CD4-positive, alpha-beta T cell treated with Interleukin-4 for 4 hours (primary cell): ENCODE data around the gene MPPED2.

ENCODE experiments used
- DNase-seq: peaks from one replicate; pipeline ENCODE4 v3.0.0-alpha.2; 2020

Gene MPPED2

GRCh38 chr11:30406978-30407762 is 179.0 kb downstream of the MPPED2 start:
- DNase-seq = no peak

GRCh38 chr11:30405385-30405784 is 180.8 kb downstream of the MPPED2 start:
- DNase-seq = no peak

GRCh38 chr11:30404136-30404535 is 182.0 kb downstream of the MPPED2 start:
- no peak for DNase-seq

GRCh38 chr11:30395751-30396150 is 190.4 kb downstream of the MPPED2 start:
- DNase-seq = no peak

GRCh38 chr11:30393012-30393411 is 193.1 kb downstream of the MPPED2 start:
- DNase-seq = no peak

GRCh38 chr11:30392221-30392784 is 193.8 kb downstream of the MPPED2 start:
- no peak for DNase-seq

GRCh38 chr11:30388957-30389356 is 197.2 kb downstream of the MPPED2 start:
- DNase-seq = no peak

- DNase-seq = no peak
Observed at GRCh38 chr11:30387891-30388861, 198.0 kb downstream of the MPPED2 start.

GRCh38 chr11:30381879-30382278 is 204.3 kb downstream of the MPPED2 start:
- DNase-seq = no peak

- DNase-seq = no peak
Observed at GRCh38 chr11:30380846-30381245, 205.3 kb downstream of the MPPED2 start.

GRCh38 chr11:30377347-30377746 is 208.8 kb downstream of the MPPED2 start:
- no peak for DNase-seq

GRCh38 chr11:30370164-30370563 is 216.0 kb downstream of the MPPED2 start:
- no peak for DNase-seq

- no peak for DNase-seq
Observed at GRCh38 chr11:30368394-30368793, 217.8 kb downstream of the MPPED2 start.

- DNase-seq = no peak
Observed at GRCh38 chr11:30365793-30366517, 220.2 kb downstream of the MPPED2 start.

- no peak for DNase-seq
Observed at GRCh38 chr11:30364837-30365482, 221.2 kb downstream of the MPPED2 start.

GRCh38 chr11:30364139-30364836 is 221.9 kb downstream of the MPPED2 start:
- DNase-seq = no peak

GRCh38 chr11:30360741-30361140 is 225.4 kb downstream of the MPPED2 start:
- no peak for DNase-seq
